ENCODE data around the gene TP53TG5.

- TF ChIP-seq, protein P1, sequence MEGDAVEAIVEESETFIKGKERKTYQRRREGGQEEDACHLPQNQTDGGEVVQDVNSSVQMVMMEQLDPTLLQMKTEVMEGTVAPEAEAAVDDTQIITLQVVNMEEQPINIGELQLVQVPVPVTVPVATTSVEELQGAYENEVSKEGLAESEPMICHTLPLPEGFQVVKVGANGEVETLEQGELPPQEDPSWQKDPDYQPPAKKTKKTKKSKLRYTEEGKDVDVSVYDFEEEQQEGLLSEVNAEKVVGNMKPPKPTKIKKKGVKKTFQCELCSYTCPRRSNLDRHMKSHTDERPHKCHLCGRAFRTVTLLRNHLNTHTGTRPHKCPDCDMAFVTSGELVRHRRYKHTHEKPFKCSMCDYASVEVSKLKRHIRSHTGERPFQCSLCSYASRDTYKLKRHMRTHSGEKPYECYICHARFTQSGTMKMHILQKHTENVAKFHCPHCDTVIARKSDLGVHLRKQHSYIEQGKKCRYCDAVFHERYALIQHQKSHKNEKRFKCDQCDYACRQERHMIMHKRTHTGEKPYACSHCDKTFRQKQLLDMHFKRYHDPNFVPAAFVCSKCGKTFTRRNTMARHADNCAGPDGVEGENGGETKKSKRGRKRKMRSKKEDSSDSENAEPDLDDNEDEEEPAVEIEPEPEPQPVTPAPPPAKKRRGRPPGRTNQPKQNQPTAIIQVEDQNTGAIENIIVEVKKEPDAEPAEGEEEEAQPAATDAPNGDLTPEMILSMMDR (IDR thresholded peaks at IDR 0.05): no peak
- TF ChIP-seq POLR2A (IDR thresholded peaks at IDR 0.05): no peak
These were observed 45.6 kb upstream of the TP53TG5 start for GRCh38 chr20:45423700-45424099.

Measured in Peyer's patch (tissue), 4 donors.